HG02973 (cell line): ENCODE results near the gene FAM78A.
"Not testable (repeated sequence)": the region's sequence is repeated elsewhere in the genome, so short reads cannot be mapped to it uniquely, and the experiment has no call there.

ENCODE experiments used
- ATAC-seq: cut with Tn5 transposase; IDR thresholded peaks from one replicate; pipeline ENCODE4 v1.9.1; 2021; ENCODE audit warnings: moderate library complexity; ENCODE audit not compliant: unreplicated experiment

Gene FAM78A

DNA sequence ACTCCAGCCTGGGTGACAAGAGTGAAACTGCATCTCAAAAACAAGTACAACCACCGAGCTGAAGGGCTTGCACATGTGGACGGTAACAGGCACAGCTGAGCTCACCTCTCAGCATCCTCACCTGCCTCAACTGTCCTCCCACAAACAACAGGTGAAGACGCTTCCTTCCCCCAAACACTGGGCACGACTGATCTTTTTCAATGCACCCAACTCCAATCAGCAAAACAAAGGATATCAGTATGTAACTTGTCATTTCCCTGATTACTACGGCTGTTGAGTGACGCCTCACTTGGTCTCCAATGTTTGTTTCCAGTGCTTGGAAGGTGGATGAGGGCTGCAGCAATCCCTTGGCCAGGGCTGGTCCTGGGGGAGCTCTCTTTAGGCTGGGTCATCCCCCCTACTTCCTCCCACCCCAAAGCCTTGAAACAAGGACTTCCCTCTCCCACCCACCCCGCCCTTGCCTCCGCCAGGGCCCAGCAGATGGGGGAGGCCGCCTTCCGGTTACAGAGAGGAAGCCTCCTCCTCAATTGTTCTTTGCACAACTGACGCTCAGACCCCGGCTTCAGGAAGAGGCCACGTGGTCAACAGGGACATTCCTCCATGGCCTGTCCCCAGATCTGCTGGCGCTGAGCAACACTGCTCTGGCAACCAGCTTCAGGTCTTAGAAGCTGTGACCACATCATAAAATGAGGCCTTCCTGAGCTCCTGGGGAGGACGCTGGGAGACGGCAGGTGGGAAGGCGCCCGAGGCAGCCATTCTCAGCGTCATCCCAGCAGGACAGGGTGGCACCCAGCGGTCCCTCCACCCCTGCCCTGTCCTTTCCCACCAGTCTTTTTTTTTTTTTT, 5.9 kb downstream of the FAM78A start:
- ATAC-seq: no peak

DNA sequence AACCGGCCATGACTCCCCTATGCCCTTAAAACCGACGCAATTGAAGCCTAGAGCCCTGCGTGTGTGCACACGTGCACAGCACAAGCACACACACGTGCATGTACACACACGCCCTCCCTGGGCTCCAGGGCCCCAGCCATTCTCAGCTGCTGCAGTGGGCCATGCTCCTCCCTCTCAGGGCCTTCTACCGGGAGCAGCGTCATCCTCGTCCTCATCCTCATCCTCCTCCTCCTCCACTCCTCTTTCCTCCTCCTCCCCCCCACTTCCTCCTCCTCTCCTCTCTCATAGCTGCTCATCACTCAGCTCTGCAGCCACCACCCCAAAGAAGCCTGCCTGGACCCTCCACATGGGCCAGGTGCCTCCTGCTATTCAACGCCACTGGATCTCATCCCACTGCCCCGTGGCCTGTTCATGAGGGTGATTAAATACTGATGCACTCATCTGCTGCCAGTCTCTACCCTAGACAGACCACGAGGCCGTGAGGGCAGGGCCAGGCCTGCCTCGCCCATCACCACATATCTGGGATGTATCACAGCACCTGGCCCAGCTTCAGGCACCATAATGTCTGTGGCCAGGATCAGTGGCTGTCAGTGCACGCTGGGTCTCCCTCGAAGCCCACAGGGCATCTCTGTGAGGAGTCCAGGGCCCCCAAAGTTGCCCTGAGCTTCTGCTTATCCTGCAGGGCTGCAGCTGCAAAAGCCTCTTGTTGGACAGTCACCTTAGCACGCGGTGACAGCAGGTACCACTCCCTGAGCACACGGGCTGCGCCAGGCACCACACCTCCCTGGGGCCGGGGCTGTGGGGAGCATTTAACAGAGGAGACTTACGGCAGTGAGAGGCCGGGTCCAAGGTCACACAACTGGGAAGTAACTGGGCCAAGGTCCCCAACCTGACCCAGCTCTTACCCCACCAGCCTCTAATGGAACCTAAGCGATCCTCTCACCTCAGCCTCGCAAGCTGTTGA, 9.8 kb downstream of the FAM78A start:
- no peak for ATAC-seq

DNA sequence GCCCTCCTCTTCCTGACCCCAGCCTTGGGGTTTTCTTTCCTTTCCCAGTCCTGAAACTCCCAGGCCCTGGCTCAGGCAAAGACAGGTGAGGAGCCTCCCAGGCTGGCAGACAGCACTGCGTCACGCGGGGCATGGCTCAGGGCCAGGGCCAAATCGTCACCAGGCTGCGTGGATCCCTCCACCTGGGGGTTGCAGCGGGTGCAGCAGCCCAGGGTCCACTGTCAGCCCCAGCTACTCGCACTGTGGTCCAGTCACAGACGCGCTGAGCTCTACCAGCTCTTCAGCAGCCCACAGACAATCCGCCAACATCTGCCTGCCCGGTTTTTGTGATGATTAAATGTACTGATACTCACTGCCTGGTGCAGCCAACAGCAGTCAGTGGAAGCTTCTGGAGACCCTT, 12.1 kb downstream of the FAM78A start:
- ATAC-seq: no peak

DNA sequence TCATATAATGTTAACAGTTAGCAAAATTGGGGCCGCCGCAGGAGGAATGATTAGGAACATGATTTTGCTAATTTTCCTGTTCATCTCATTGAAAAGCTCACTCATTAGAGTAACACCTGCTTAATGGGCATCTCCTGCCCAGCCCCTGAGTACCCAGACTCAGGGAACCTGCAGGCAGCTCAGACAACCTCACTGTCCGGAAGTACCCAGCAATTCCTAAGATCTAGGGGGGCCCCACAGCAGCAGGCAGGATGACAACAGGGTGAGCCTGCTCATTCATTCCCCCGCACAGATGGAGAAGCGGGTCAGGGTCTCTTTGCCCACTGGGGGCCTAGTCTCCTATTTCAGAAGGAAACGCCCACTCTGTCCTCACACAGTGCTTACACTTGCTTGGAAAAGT, 12.6 kb downstream of the FAM78A start:
- no peak for ATAC-seq

DNA sequence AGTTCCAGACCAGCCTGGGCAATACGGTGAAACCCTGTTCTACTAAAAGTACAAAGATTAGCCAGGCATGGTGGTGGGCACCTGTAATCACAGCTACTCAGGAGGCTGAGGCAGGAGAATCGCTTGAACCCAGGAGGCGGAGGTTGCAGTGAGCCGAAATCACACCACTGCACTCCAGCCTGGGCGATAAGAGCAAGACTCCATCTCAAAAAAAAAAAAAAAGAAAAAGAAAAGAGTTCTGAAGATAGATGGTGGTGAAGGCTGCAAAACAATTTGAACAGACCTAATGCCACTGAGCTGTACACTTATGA, 13.3 kb downstream of the FAM78A start:
- not testable (repeated sequence) for ATAC-seq

DNA sequence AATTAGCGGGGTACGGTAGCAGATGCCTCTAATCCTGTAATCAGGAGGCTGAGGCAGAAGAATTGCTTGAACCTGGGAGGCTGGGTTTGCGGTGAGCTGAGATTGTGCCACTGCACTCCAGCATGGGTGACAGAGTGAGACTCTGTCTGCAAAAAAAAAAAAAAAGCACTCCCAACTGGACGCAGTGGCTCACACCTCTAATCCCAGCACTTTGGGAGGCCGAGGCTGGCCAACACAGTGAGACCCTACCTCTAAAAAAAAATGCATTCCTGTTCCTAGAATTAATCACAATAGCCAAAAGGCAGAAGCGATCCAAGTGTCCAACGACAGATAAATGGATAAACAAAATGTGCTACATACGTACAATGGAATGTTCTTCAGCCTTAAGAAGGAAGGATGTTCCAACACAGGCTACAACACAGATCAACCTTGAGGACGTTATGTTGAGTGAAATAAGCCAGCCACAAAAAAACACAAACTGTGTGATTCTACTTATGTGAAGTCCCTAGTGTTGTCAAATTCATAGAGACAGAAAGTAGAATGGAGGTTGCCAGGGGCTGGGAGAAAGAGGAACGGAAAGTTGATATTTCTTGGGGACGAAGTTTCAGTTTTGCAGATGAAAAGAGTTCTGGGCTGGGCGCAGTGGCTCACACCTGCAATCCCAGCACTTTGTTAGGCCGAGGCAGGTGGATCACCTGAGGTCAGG, 13.8 kb downstream of the FAM78A start:
- ATAC-seq: no peak

DNA sequence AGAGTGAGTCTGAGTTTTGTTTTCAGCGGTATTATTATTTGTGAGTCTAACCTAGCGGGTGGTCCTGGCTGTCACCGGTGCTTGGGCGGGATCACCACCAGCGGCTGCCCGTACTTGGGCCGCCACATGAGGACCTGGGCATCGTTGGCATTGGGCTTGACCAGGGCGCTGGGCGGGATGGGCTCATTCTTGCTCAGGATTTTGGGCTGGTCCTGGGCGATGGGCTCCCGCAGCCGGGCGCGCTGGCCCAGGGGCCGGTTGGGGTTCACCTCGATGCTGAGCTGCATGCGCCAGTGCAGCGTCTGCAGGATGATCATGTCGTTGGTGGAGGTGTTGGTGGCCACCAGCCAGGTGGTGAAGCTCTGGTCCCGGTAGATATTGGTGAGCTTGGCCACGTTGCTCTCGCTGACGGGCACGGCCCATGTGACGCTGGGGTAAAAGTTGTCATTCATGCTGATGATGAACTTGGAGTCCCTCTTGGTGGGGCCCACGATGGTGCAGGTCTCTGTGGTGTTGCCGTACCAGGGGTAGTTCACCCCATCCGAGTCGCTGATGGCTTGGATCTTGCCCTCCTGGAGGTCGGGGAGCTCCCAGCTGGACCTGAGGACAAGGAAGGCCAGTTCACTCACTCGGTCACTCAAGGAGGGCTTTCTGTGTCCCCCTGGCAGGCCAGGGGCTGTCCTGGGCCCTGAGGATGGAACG, 15.4 kb downstream of the FAM78A start:
- no peak for ATAC-seq

DNA sequence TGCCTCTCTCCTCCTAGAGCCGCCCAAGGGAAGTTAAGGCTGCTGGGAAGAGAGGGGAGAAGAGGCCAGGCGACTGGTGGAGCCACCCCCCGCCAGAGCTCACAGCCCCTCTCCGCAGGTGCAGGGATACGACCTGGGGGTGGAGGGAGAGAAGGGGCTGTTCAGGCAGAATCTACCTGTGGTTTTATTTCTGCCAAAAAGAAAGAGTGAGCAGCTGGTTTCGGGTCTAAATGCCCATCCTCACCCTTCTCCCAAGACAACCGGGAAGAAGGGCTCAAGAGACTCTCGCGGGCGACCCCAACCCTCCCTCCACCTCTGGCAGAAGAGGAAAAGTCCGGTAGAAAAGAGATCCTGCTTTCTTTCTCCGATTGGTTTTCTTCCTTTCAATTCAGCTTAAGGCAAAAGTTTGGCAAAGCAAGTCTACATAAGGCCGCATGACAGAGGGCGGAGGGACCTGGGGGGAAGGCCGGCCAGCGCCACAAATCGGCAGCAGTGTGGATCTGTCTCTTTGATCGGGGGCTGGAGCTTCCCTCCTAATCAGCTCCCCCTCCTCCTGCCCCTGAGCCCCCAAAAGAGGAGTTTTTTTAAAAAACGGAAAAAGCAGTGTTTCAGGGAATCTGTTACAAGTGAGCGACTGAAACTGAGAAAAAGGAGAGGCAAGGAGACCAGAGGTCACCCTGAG, 16.3 kb downstream of the FAM78A start:
- ATAC-seq: no peak

DNA sequence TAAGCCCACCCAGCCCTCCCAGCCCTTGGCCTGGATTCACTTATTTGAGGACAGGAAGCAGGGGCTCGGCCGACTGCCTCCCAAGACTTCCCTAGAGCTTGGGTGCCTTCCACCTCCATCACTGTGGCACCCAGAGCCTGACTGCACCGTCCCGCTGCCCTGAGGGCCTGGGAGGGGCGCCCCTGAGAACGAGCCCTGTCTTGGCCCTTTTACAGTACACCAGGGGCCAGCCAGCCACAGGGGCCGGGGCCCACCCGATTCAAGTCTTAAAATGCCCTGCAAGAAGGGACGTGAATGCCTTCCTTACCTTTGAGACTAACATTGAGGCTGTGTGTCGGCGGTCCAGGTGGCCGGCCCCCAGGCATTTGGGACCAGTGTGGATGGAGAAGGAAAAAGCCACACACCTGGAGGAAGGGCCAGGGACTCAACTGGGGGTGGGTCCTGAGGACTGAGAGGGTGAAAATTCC, 16.8 kb downstream of the FAM78A start:
- ATAC-seq: no peak

DNA sequence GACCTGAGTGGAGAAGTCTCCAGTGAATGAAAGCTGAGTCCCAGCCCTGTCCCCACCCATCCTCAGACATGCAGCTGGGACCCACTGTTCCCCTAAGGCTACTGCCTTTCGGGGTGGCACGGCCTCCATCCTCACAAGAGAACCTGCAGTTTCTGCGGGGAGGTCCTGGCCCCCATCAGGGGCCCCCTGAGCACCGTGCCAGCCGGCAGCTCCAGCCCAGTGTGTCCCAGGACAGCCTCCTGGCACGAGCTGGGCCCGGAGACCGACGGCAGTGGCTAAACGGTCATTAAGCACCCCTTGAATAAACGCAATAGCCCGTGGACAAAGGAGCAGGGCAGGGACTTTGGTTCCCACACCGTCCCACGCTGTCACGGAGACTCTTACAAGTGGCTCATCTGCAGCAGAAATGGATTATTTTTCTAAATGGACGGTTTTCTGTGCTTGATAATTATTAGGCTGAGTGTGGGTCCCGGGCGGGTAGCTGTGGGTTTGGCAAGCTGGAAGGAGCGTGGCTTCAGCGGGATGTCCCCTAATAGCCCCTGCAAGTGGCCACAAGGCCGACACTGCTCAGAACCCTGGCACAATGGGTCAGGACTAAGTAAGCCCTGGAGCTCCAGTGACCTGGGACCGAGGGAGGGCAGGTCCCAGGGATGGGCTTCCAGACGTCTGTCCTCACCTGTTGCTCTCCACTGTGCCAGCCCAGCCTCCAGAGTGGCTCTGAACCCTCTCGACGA, 17.4 kb downstream of the FAM78A start:
- no peak for ATAC-seq

DNA sequence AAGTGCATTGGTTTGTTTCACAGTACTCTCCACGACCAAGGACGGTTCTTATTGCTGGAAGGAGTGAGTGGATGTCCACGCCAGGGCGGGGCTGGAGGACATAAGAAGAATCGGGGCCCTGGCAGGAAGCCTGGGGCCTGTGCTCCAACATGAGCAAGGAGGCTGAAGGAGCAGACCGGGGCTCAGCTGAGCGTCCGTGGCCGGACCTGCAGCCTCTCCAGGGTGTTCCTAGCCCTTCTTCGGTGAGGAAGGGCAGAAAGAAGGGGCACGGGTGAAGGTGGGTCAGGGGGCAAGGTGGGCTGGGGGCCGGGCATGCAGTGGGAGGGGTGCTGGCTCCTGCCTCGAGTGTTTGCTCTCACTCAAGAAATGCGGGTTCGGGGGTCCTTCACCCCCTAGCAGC, 18.1 kb downstream of the FAM78A start:
- no peak for ATAC-seq

DNA sequence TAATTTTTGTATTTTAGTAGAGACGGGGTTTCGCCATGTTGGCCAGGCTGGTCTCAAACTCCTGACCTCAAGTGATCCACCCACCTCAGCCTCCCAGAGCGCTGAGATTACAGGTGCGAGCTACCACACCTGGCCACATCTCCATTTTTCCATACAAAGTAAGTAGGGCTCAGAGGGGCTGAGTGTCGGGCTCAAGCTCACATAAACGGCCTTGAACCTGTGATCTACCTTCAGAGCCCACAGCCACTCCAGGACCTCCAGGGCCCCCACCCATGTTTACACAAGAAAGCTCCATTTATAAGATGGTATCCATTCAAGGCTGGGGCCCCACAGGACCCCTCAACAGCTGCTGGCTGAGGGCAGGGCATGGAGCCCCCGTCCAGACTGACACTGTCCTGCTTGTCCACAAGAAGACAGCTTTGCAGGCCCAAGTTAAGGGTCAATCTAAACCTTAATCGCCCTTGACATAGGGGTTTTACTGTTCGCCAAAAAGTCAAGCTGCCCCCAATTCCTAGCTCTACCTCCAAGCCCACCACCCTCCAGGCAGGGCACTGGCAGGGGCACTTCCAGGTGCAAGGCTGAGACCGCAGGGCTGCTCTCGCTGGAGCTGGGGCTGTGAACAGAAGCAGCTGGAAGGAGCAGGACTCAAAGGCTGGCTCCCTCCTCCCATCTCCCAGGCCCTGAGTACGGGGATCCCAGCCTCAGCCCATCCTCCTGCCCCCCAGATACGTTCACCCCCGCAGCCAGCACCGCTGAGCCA, 18.9 kb downstream of the FAM78A start:
- ATAC-seq: no peak

DNA sequence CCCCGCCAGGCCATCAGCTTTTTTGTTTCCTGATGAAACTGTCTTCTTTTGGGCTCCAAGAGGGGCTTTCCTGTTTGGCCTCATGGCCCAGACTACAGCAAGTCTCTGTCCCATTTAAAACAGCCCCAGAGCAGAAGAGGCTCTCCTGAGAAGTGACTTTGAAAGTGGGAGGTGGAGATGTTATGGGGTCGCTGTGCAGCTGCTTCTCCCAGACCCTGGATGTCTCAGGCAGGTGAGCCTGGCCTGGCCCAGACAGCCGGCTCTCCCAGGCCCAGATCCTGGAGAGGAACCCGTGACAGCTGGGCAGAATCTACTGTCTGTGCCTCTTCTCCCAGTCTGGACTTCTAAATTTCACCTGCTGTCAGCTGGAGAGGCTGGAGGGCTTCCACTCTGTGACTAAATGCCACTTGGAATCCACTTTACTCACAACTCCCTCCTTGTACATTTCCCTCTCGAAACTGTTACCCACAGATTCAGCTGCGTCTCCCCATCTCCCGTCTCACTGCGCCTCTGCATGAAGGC, 20.6 kb downstream of the FAM78A start:
- no peak for ATAC-seq

DNA sequence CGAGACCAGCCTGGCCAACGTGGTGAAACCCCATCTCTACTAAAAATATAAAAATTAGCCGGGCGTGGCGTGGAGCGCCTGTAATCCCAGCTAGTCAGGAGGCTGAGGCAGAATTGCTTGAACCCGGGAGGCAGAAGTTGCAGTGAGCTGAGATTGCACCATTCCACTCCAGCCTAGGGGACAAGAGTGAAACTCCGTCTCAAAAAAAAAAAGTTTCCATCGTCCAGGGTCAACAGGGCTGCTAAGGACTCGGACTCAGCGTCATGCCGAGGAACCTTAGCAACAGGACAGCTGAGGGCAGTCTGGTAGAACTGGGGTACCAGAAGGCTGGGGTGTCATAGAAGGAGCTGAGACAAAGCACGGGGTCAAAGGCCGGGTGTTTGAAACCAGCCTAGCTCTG, 21.7 kb downstream of the FAM78A start:
- no peak for ATAC-seq

DNA sequence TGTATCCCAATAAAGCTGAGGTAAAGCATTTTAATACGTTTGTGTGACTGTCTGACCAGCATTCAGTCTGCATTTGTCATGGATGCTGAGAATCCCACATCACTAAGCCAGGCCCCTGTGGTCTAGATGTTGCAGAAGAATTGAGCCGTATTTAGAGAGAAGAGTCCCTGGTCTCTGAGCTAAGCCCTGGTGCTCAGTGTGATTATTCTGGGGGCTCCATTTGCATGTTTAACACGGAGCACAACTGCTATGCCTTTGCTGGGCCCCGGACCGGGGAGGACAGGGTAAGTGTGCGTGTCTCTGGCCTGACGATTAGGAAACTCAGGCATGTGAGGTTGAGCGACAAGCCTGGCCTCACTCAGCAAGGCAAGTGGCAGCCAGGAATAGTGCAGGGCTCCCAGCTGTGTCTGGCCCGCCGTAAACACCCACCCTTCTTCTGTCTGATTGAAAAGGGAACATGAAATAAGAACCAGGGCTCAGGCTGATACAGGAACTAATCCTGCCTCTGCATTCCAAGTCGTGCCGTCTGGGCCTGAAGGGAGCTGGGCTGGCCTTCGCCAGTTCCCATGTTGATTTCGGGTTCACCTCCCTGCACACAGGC, 22.3 kb downstream of the FAM78A start:
- ATAC-seq: no peak

DNA sequence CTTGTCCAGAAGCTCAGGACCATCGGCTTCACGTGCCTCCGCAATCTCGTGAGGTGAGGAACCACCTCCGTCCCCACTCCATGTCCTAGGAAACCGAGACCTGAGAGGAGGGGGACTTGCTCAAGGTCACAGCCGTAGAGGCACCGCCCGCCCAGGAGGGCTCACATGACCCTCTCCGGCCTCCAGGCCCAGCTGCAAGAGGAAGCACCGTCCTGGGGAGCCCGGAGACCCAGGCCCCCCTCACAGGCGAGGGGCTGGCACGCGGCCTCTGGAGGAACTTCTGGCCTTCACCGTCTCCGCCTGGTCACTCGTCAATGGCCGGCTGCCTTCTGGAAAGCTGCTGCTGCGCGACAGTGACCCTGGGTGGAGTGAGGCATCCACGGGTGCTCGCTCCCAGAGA, 24.2 kb downstream of the FAM78A start:
- ATAC-seq: no peak

DNA sequence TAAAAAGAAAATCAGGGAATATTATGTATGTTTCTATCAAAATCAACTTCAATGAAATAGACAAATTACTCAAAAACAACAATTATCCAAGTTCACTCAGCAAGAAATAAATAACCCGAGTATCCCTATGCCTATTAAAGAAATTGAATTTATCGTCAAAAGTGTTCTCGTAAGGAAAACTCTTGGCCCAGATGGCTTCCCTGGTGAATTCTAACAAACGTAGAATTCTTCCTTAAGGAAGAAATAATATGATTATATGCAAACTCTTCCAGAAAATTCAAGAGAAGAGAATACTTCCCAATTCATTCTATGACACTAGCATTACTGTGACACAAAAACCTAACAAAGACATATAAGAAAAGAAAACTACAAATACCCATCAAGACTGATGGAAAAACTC, 29.7 kb downstream of the FAM78A start:
- ATAC-seq: no peak

DNA sequence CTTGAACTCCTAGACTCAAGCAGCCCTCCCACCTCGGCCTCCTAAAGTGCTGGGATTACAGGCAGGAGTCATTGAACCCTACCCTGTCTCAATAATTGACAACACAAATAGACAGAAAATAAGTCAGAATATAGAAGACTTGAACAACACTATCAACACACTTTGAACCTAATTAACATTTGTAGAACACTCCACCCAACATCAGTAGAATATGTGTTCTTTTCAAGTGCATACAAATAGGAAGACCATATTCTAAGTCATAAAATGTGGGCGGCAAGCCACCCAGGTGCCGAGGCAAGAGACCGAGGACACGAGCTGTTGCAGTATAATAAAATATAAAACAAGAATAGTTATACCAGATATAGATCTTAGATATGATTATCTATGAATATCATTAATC, 32.0 kb downstream of the FAM78A start:
- ATAC-seq: not testable (repeated sequence)
